ENCODE measurements around the gene ZBTB32. TPM values are rescaled to one million over a fixed set of nuclear protein-coding genes. Genes with fewer than 3 reads are reported as not detected.
A peak's percentile ranks its signal among the peaks of the same experiment; 100 is the strongest.

ZBTB32 gene
- total RNA-seq, 1 experiment from 2014 or later: not detected

DNA sequence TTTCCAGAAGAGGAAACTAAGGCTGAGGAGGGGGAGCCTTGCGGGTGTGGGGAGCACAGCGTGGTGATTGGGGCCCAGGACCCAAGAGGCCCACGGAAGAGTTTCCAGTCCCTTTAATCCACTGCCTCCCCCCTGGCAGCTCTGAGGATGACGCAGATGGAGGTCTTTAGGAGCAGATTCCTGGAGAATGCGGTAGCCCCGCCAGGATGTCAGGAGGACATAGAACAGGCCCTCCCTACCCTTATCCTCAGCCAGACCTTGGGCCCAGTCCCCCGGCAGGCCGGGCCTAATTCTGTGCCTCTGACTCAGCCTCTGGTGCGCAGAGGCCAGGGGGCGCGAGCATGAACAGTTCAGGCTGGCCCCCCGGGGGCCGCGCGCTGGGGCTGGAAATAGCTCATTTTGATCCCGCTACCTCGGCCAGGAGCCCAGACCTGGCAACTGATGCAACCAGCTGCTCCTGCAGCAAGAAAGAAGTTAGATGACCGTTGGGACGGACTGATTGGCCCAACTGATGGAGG, 52.9 kb downstream of the ZBTB32 start:
- Histone ChIP-seq H3K9me3 (ENCODE audit: insufficient read depth, low read depth) (no peaks in the 10 kb centered on the region), H3K79me2 (ENCODE audit: low read depth) (peaks cover 19% of the 10 kb centered on the region), H3K27me3 (ENCODE audit: insufficient read depth, low read depth) (no peaks in the 10 kb centered on the region), H3K4me2 (peak overlapping the region; percentile 95), H3K4me1 (replicated peaks; ENCODE audit: insufficient read depth) (peaks cover 13% of the 10 kb centered on the region), H3K4me3 (peak overlapping the region; percentile 67), H3K27ac (peak overlapping the region; percentile 67), H2AFZ (peak overlapping the region; percentile 75), H4K20me1 (ENCODE audit: insufficient read depth) (peaks cover 4% of the 10 kb centered on the region; the same call in 1 of the 2 replicates), H3K36me3 (ENCODE audit: low read depth) (no peaks in the 10 kb centered on the region; the same call in 1 of the 2 replicates), H3F3A (ENCODE audit: insufficient read depth, low read depth) (peaks cover 19% of the 10 kb centered on the region), H3K9me2 (ENCODE audit: insufficient read depth) (no peaks in the 10 kb centered on the region)
- POLR2A ChIA-PET (ENCODE audit: unreplicated experiment): interaction anchor here (0.6 to 0.7 kb wide), 3 partner anchors 9 to 170 kb away, joined by 6 to 25 read pairs (median 7); partner anchors contain the start of gene LIN37
- TSS peak; percentile 90 for BruUV-seq (replicated peaks)
- no peak for DNase-seq
- intact Hi-C loops (cut with micrococcal nuclease; ENCODE audit: unreplicated experiment): no loop called here
- CTCF ChIA-PET: interaction anchor here (0.6 kb wide), 1 partner anchor 65 kb away, joined by 4 read pairs; no protein-coding TSS in a partner anchor
- TF ChIP-seq, protein P1, sequence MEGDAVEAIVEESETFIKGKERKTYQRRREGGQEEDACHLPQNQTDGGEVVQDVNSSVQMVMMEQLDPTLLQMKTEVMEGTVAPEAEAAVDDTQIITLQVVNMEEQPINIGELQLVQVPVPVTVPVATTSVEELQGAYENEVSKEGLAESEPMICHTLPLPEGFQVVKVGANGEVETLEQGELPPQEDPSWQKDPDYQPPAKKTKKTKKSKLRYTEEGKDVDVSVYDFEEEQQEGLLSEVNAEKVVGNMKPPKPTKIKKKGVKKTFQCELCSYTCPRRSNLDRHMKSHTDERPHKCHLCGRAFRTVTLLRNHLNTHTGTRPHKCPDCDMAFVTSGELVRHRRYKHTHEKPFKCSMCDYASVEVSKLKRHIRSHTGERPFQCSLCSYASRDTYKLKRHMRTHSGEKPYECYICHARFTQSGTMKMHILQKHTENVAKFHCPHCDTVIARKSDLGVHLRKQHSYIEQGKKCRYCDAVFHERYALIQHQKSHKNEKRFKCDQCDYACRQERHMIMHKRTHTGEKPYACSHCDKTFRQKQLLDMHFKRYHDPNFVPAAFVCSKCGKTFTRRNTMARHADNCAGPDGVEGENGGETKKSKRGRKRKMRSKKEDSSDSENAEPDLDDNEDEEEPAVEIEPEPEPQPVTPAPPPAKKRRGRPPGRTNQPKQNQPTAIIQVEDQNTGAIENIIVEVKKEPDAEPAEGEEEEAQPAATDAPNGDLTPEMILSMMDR (conservative IDR thresholded peaks at IDR 0.05): no peak
- no peak for TF ChIP-seq EZH2 (IDR thresholded peaks at IDR 0.05; ENCODE audit: low read depth)

DNA sequence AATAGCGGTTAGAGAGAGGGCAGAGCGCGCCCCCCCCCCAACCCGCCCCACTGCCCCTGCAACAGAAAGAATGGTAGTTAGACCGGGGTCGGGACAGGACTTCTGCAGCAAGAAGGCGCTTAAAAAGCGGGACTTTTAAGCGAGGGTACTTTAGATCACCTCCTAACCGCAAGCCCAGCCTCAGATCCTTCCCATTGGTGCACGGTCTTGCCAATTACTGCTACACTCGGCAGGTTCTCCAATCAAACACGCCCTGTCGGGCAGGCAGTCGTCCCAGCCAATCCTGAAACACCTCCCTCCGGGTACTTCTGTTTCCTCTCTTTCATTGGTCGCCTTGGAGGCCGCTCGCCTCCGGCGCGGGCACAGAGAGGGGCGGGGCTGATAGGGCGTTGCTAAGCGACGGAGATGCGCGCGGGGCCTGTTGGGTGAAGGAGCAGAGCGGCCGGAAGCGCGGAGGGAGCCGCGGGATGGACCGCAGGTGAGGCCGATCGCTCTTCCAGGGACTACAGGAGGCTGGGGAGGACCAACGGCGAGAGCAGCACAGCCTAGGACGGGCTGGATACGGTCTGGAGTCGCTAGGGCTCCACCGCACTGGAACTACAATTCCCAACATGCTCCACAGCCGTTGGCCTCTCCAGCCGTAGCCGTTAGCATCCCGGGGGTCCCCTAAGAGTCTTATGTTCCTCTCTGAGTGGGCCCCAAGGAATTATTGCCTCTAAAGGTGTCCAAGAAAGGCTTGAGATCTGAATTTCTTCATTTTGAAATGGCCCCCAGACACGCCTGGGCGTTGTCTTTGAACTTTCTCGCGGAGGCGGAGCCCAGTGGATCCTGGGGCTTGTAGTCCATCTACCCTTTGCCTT, 53.6 kb downstream of the ZBTB32 start, which contains the start of gene PROSER3:
Gene PROSER3 (plus strand): TSS at position 428 of the 860 bp plus-strand sequence. CDS start 40 bp downstream, at position 468.
- peak; percentile 98 to 99 for DNase-seq
- Histone ChIP-seq H3K36me3 (ENCODE audit: low read depth) (no peaks in the 10 kb centered on the region; the same call in 1 of the 2 replicates), H3K4me2 (peak within 1 kb of the TSS; percentile 95), H3K4me3 (peak within 1 kb of the TSS; percentile 67), H2AFZ (peak within 1 kb of the TSS; percentile 85), H3K79me2 (ENCODE audit: low read depth) (peaks cover 19% of the 10 kb centered on the region), H4K20me1 (ENCODE audit: insufficient read depth) (peaks cover 4% of the 10 kb centered on the region; the same call in 1 of the 2 replicates), H3K4me1 (replicated peaks; ENCODE audit: insufficient read depth) (peaks cover 13% of the 10 kb centered on the region), H3F3A (ENCODE audit: insufficient read depth, low read depth) (peaks cover 19% of the 10 kb centered on the region), H3K9me3 (ENCODE audit: insufficient read depth, low read depth) (no peaks in the 10 kb centered on the region), H3K9me2 (ENCODE audit: insufficient read depth) (no peaks in the 10 kb centered on the region), H3K27me3 (ENCODE audit: insufficient read depth, low read depth) (no peaks in the 10 kb centered on the region), H3K27ac (peak within 1 kb of the TSS; percentile 67)
- BruUV-seq (replicated peaks): TSS peak; percentile 34
- intact Hi-C loops (cut with micrococcal nuclease; ENCODE audit: unreplicated experiment): loop anchor here (1.0 to 2.0 kb wide), 2 partner anchors 10 to 17 kb away; partner anchors contain the start of gene LIN37
- CTCF ChIA-PET: interaction anchor here (0.6 kb wide), 1 partner anchor 66 kb away, joined by 4 read pairs; no protein-coding TSS in a partner anchor
- POLR2A ChIA-PET (ENCODE audit: unreplicated experiment): interaction anchor here (0.6 to 0.7 kb wide), 3 partner anchors 10 to 169 kb away, joined by 6 to 25 read pairs (median 7); partner anchors contain the start of gene LIN37
- TF ChIP-seq, protein P1 (conservative IDR thresholded peaks at IDR 0.05): no peak
- no peak for TF ChIP-seq EZH2 (IDR thresholded peaks at IDR 0.05; ENCODE audit: low read depth)

DNA sequence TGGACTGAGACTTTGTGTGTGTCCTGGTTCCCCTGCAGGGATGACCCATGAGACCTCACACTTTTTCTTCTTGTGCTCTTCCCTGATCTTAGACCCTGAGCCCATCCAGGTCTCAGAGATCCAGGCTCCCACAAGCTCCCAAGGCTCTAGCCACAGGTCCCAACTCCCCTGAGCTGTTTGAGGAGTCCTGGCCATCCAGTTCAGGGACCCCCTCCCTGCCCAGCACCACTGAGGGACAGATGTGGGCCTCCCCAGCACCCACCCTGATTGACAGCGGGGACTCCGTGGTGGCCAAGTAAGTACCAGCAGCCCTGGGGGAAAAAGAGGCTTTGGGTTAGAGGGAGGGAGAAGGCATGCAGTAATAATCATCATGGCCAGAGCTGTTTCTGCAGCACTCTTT, 55.3 kb downstream of the ZBTB32 start:
- TF ChIP-seq, protein P1 (conservative IDR thresholded peaks at IDR 0.05): no peak
- no peak for TF ChIP-seq EZH2 (IDR thresholded peaks at IDR 0.05; ENCODE audit: low read depth)
- Histone ChIP-seq H3K4me1 (replicated peaks; ENCODE audit: insufficient read depth) (peaks cover 13% of the 10 kb centered on the region), H3K9me2 (ENCODE audit: insufficient read depth) (no peaks in the 10 kb centered on the region), H3K9me3 (ENCODE audit: insufficient read depth, low read depth) (no peaks in the 10 kb centered on the region), H3K4me2 (peak overlapping the region; percentile 75; the same call in 1 of the 2 replicates), H2AFZ (no peak overlapping the region), H3K27ac (no peak overlapping the region), H3K36me3 (ENCODE audit: low read depth) (no peaks in the 10 kb centered on the region; the same call in 1 of the 2 replicates), H4K20me1 (ENCODE audit: insufficient read depth) (peaks cover 4% of the 10 kb centered on the region; the same call in 1 of the 2 replicates), H3K4me3 (0 out of 2 replicates have a peak overlapping the region, but pooled peaks have one; percentile 67), H3K27me3 (ENCODE audit: insufficient read depth, low read depth) (no peaks in the 10 kb centered on the region), H3F3A (ENCODE audit: insufficient read depth, low read depth) (peaks cover 19% of the 10 kb centered on the region), H3K79me2 (ENCODE audit: low read depth) (peaks cover 19% of the 10 kb centered on the region)
- CTCF ChIA-PET: no interaction called here
- intact Hi-C loops (cut with micrococcal nuclease; ENCODE audit: unreplicated experiment): loop anchor here (2.0 kb wide), 1 partner anchor 19 kb away; no protein-coding TSS in a partner anchor
- POLR2A ChIA-PET (ENCODE audit: unreplicated experiment): no interaction called here
- DNase-seq: no peak
- BruUV-seq (replicated peaks): no TSS peak
